Kidney (tissue), 14 donors: ENCODE measurements around the gene PCBP4. TPM values are rescaled to one million over a fixed set of nuclear protein-coding genes. Genes with fewer than 3 reads are reported as not detected.

Experiments used
- DNase-seq, 5 donors: peaks; one replicate each; pipeline ENCODE4 v3.0.0-alpha.2; 2013 to 2020
- FAIRE-seq: peaks from 2 replicates; lab custom pipeline; 2012; peaks lifted over from hg19 to GRCh38; lab: Jason Lieb, UNC
- H3K27ac ChIP-seq, 2 donors: one replicate each; pipeline ENCODE4 v1.7.0; 2013; ENCODE audit warnings: low read depth in 2 of 2, low read length in 2 of 2, inconsistent platforms in 1 of 2
- H3K27me3 ChIP-seq: one replicate; pipeline ENCODE4 v1.7.1; 2013; ENCODE audit warnings: low read length, inconsistent platforms; ENCODE audit not compliant: control insufficient read depth, insufficient read depth
- H3K36me3 ChIP-seq, 3 donors: one replicate each; pipeline versions ENCODE4 v1.7.0 to v1.7.1; 2013; ENCODE audit warnings: low read length in 3 of 3, control low read depth in 1 of 3, inconsistent platforms in 1 of 3; ENCODE audit not compliant: insufficient read depth in 3 of 3, control insufficient read depth in 2 of 3
- H3K4me1 ChIP-seq, 3 donors: one replicate each; pipeline versions ENCODE4 v1.7.0 to v1.7.1; 2013; ENCODE audit warnings: low read length in 3 of 3, inconsistent platforms in 1 of 3, low read depth in 1 of 3; ENCODE audit not compliant: control insufficient read depth in 2 of 3, insufficient read depth in 2 of 3
- H3K4me3 ChIP-seq, 3 donors: one replicate each; pipeline versions ENCODE4 v1.7.0 to v1.8.1; 2013; ENCODE audit warnings: low read length in 3 of 3, control low read depth in 1 of 3, inconsistent platforms in 1 of 3
- H3K9ac ChIP-seq, 3 donors: one replicate each; pipeline versions ENCODE4 v1.7.0 to v1.7.1; 2013; ENCODE audit warnings: low read length in 3 of 3, control low read depth in 1 of 3, inconsistent platforms in 1 of 3
- H3K9me3 ChIP-seq, 3 donors: one replicate each; pipeline versions ENCODE4 v1.7.0 to v1.7.1; 2013; ENCODE audit warnings: low read length in 3 of 3, control low read depth in 1 of 3, inconsistent platforms in 1 of 3; ENCODE audit not compliant: control insufficient read depth in 2 of 3, insufficient read depth in 1 of 3
- CTCF ChIP-seq: IDR thresholded peaks from 3 replicates; pipeline ENCODE4 v1.5.1; 2012; ENCODE audit warnings: mild to moderate bottlenecking, moderate library complexity, borderline replicate concordance; ENCODE audit not compliant: insufficient read depth; ENCODE audit errors: extremely low read depth
- intact Hi-C: fragments of 100-400 bp; cut with DNase I; formaldehyde crosslinking; loops from one replicate; pipeline ENCODE4 v1.11.1; 2022
- polyA plus RNA-seq: library from polyadenylated mRNA; stranded (reverse); fragments of 350-450 nt; fragmentation: Illumina TruSeq; extraction: RNeasy Lipid Tissue Mini Kit (QIAGEN cat#74804); gene quantifications from one replicate; pipeline ENCODE4 v1.2.3, GENCODE V29; 2014; ENCODE audit warnings: low read depth, low replicate concordance; ENCODE audit not compliant: insufficient read depth
- total RNA-seq: library from RNA; stranded (reverse); fragmentation: NEBNext Ultra II Directional; extraction: Animal tissue kit (Norgen Biotek cat#: 25700); gene quantifications from one replicate; pipeline ENCODE4 v1.2.1, GENCODE V29; 2021
- donor health status: control.
- donor health status: control.
- donor health status: control.
- donor health status: control.
- donor health status: control.
- donor health status: DM: yes; HTN: yes; CAD: no.
- donor health status: Normal renal cell carcinoma (clear cell type).

The PCBP4 gene
- total and polyA plus RNA-seq, 2 donors from 2014 or later, result 31.7 to 34.0 TPM

GRCh38 chr3:51946796-51947195 lies 20.5 kb downstream of the PCBP4 start:
- H3K9me3 ChIP-seq, result no peaks in the 10 kb centered on the region
- H3K4me1 ChIP-seq, result peaks cover 0 to 11% (median 10%) of the 10 kb centered on the region in 3 donors
- intact Hi-C loops, result no loop called here
- FAIRE-seq (no peak), DNase-seq (peak in 1 of 5 donors; percentile 34)
- TF ChIP-seq CTCF, result no peak
- no peak overlapping the region for H3K4me3 ChIP-seq
- peaks cover 0 to 9% (median 4%) of the 10 kb centered on the region in 3 donors for H3K36me3 ChIP-seq
- no peak overlapping the region for H3K9ac ChIP-seq
- no peaks in the 10 kb centered on the region for H3K27me3 ChIP-seq
- no peak overlapping the region for H3K27ac ChIP-seq

GRCh38 chr3:51945926-51946705 lies 21.1 kb downstream of the PCBP4 start:
- Histone ChIP-seq H3K4me1 (peaks cover 0 to 13% (median 12%) of the 10 kb centered on the region in 3 donors), H3K27ac (no peak overlapping the region), H3K9me3 (no peaks in the 10 kb centered on the region), H3K4me3 (no peak overlapping the region), H3K27me3 (no peaks in the 10 kb centered on the region), H3K36me3 (peaks cover 0 to 9% (median 4%) of the 10 kb centered on the region in 3 donors), H3K9ac (no peak overlapping the region)
- intact Hi-C loops, result no loop called here
- TF ChIP-seq CTCF, result no peak
- FAIRE-seq (no peak), DNase-seq (peak in 2 of 5 donors; percentile 34 to 35)

- DNase-seq, result peak in 2 of 5 donors; percentile 42 to 68
- H3K36me3 ChIP-seq, result peaks cover 0 to 9% (median 4%) of the 10 kb centered on the region in 3 donors
- H3K9ac ChIP-seq, result no peak overlapping the region
- no peak for TF ChIP-seq CTCF
- no peak overlapping the region for H3K4me3 ChIP-seq
- intact Hi-C loops, result no loop called here
- no peaks in the 10 kb centered on the region for H3K9me3 ChIP-seq
- no peak for FAIRE-seq
- peaks cover 0 to 17% (median 15%) of the 10 kb centered on the region in 3 donors for H3K4me1 ChIP-seq
- H3K27me3 ChIP-seq, result no peaks in the 10 kb centered on the region
- H3K27ac ChIP-seq, result no peak overlapping the region
Observed at GRCh38 chr3:51945031-51945840, 22.0 kb downstream of the PCBP4 start.
